Measurements from ENCODE around the gene CDH15. TPM values are rescaled to one million over a fixed set of nuclear protein-coding genes. Genes with fewer than 3 reads are reported as not detected.

The CDH15 gene
- total RNA-seq, 2 experiments from 2014 or later, result not detected

GRCh38 chr16:89143911-89144675 is 27.5 kb upstream of the CDH15 start:
- Mint-ChIP-seq H3K4me1 (no peaks in the 10 kb centered on the region), H3K27ac (no peak overlapping the region), H3K9me3 (ENCODE audit: low read depth) (peaks cover 4% of the 10 kb centered on the region), H3K27me3 (no peaks in the 10 kb centered on the region), H3K36me3 (ENCODE audit: low read depth) (peaks cover 30% of the 10 kb centered on the region), H3K4me3 (no peak overlapping the region)
- DNase-seq (no peak), ATAC-seq (no peak)
- ChIA-PET POLR2A (interaction anchor here (0.6 kb wide), 1 partner anchor 62 kb away, joined by 4 read pairs; no protein-coding TSS in a partner anchor), CTCF (interaction anchor here (0.5 to 0.6 kb wide), 2 partner anchors 28 to 201 kb away, joined by 3 read pairs; no protein-coding TSS in a partner anchor)
- intact Hi-C loops (cut with DNase I, micrococcal nuclease), result no loop called here

- intact Hi-C loops (cut with DNase I, micrococcal nuclease), result no loop called here
- no peaks in the 10 kb centered on the region for H3K4me1 Mint-ChIP-seq
Observed at GRCh38 chr16:89144681-89145080, 26.9 kb upstream of the CDH15 start.

GRCh38 chr16:89145406-89146161 is 26.0 kb upstream of the CDH15 start:
- Mint-ChIP-seq H3K27ac (no peak overlapping the region), H3K27me3 (no peaks in the 10 kb centered on the region), H3K9me3 (ENCODE audit: low read depth) (peaks cover 5% of the 10 kb centered on the region), H3K4me1 (no peaks in the 10 kb centered on the region), H3K4me3 (no peak overlapping the region), H3K36me3 (ENCODE audit: low read depth) (peaks cover 39% of the 10 kb centered on the region)
- CTCF ChIA-PET, result no interaction called here
- POLR2A ChIA-PET, result interaction anchor here (0.6 kb wide), 1 partner anchor 1318 kb away, joined by 3 read pairs; no protein-coding TSS in a partner anchor
- intact Hi-C loops (cut with DNase I, micrococcal nuclease), result no loop called here
- no peak for ATAC-seq
- no peak for DNase-seq

More at GRCh38 chr16:89144681-89145080, 26.9 kb upstream of the CDH15 start:
- ATAC-seq (no peak), DNase-seq (no peak)
- Mint-ChIP-seq H3K4me3 (no peak overlapping the region), H3K27me3 (no peaks in the 10 kb centered on the region), H3K36me3 (ENCODE audit: low read depth) (peaks cover 36% of the 10 kb centered on the region), H3K27ac (no peak overlapping the region), H3K9me3 (ENCODE audit: low read depth) (peaks cover 5% of the 10 kb centered on the region)
- ChIA-PET CTCF (interaction anchor here (0.6 kb wide), 1 partner anchor 201 kb away, joined by 3 read pairs; no protein-coding TSS in a partner anchor), POLR2A (no interaction called here)

DNA sequence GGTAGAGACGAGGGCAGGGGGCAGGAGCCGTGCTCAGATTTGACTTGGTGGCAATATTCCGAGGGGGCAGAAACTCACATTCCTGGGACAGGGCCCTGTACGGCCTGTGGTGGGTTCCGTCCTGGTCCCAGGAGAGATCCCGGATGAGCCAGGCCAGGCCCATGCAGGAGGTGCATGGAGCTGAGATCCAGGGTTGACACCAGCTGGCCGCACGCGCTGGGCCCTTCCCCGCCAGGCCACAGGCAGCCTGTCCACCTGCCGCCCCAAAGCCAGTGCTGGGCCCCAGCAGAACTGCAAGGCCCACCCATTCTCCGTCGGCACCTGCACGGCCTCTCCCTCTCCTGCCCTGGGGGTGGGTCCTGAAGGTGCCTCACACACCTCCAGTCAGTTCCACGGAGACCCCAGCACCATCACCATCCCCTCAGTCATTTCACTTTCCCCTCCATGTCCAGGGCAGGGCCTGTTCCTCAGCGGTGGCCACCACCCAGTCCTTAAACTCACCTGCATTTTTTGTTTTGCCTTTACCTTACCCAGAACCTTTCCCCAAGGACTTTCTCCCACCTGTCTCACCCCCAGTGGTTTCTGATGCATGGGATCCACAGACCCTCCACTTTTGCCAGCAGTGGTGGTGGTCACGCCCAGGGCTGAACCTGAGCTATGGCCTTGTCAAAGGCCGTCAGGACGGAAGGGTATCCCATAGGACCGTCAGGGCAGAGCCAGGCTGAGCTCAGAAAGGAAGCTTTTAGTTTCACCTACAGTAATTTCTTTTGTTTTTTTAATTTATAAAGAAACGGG is 25.1 kb upstream of the CDH15 start:
- ChIA-PET POLR2A (no interaction called here), CTCF (no interaction called here)
- Mint-ChIP-seq H3K4me1 (no peaks in the 10 kb centered on the region), H3K36me3 (ENCODE audit: low read depth) (peaks cover 43% of the 10 kb centered on the region), H3K4me3 (no peak overlapping the region), H3K27ac (peak overlapping the region; percentile 70), H3K27me3 (no peaks in the 10 kb centered on the region), H3K9me3 (ENCODE audit: low read depth) (peaks cover 5% of the 10 kb centered on the region)
- ATAC-seq (no peak), DNase-seq (no peak)
- intact Hi-C loops (cut with DNase I, micrococcal nuclease), result no loop called here

- H3K27me3 Mint-ChIP-seq, result no peaks in the 10 kb centered on the region
- peaks cover 43% of the 10 kb centered on the region for H3K36me3 Mint-ChIP-seq (ENCODE audit: low read depth)
- H3K4me3 Mint-ChIP-seq, result no peak overlapping the region
- no peak overlapping the region for H3K27ac Mint-ChIP-seq
- ATAC-seq, result no peak
- H3K9me3 Mint-ChIP-seq (ENCODE audit: low read depth), result peaks cover 5% of the 10 kb centered on the region
- ChIA-PET POLR2A (no interaction called here), CTCF (no interaction called here)
- H3K4me1 Mint-ChIP-seq, result no peaks in the 10 kb centered on the region
- intact Hi-C loops (cut with DNase I, micrococcal nuclease), result no loop called here
- DNase-seq, result peak; percentile 37
Observed at GRCh38 chr16:89147085-89147817, 24.3 kb upstream of the CDH15 start.

DNA sequence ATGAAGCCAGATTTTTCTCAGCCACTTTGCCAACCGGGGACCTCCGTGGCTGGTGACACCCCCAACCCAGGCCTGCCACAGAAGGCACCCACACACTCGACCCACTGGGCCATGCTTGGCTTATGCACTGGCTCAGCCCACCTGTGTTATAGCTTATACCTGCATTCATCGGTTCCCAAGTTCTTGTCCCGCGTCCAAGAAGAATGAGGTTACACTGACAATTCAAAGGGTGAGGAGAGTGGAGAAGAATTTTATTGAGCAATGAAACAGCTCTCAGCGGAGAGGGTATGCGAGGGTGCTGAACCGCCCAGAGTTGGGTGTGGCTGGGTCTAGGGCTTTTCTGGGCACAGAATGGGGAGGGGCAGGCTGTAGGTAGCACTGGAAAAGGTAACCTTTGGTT is 22.2 kb upstream of the CDH15 start:
- Mint-ChIP-seq H3K27me3 (no peaks in the 10 kb centered on the region), H3K36me3 (ENCODE audit: low read depth) (peaks cover 41% of the 10 kb centered on the region), H3K4me1 (no peaks in the 10 kb centered on the region), H3K4me3 (no peak overlapping the region), H3K27ac (no peak overlapping the region), H3K9me3 (ENCODE audit: low read depth) (peaks cover 5% of the 10 kb centered on the region)
- ChIA-PET CTCF (no interaction called here), POLR2A (no interaction called here)
- ATAC-seq, result no peak
- intact Hi-C loops (cut with DNase I, micrococcal nuclease), result no loop called here
- DNase-seq, result no peak

DNA sequence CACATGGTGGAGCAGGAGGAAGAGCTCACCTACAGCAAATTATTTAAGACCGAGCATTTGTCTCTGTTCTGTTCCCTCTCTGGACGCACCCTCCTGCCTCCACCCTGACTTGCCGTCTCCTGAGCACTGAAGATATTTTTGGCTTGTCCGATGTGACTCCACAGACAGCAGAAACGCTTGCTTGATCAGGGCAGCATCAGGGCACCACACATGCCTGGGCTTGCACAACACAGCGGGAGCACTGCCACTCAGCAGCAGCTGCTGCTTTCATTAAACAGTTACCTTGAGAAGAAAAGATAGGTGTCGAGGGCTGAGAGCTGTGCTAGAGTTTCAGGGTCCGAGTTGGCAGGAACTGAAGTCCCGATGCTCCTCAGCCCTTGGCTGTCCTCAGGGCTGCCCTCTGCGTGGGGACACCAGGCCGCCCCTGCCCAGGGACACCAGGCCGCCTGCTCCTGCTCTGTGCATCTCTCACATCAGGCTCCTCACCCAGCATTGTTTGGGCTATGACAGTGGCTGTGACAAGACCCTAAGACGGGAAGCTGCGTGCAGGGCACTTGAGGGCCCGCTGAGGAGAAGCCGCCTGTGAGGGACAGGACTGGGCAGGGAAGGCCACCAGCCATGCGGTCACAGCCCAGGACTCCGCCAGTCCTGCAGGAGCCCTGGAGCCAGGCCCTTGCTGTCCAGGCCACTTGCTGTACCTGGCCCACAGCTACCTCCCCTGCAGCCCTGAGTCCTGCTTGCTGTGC is 21.3 kb upstream of the CDH15 start:
- H3K9me3 Mint-ChIP-seq (ENCODE audit: low read depth), result peaks cover 5% of the 10 kb centered on the region
- H3K27me3 Mint-ChIP-seq, result no peaks in the 10 kb centered on the region
- no peak overlapping the region for H3K27ac Mint-ChIP-seq
- no peak for ATAC-seq
- no peak overlapping the region for H3K4me3 Mint-ChIP-seq
- H3K36me3 Mint-ChIP-seq (ENCODE audit: low read depth), result peaks cover 41% of the 10 kb centered on the region
- CTCF ChIA-PET, result no interaction called here
- no peak for DNase-seq
- no peaks in the 10 kb centered on the region for H3K4me1 Mint-ChIP-seq
- POLR2A ChIA-PET, result no interaction called here
- intact Hi-C loops (cut with DNase I, micrococcal nuclease), result no loop called here

DNA sequence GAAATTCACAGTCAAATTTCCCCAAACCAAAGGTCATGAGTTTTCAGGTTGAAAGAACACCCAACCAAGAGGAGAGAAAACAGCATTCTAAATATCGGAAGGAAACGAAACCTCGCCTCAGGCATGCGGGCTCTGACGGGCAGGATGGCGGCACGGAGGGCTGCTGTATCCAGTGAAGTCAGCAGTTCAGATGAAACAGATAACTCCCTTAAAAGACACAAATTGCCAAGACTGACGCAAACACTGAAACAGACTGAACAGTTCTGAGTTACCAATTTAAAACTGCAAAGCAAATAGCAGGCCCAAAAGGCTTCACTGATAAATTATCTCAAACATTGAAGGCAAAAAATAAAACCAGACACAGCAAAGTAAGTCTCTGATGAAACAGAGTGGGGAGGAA is 20.6 kb upstream of the CDH15 start:
- H3K4me1 Mint-ChIP-seq, result no peaks in the 10 kb centered on the region
- ATAC-seq, result no peak
- ChIA-PET POLR2A (no interaction called here), CTCF (no interaction called here)
- intact Hi-C loops (cut with DNase I, micrococcal nuclease), result no loop called here
- no peak for DNase-seq
- no peaks in the 10 kb centered on the region for H3K27me3 Mint-ChIP-seq
- H3K27ac Mint-ChIP-seq, result no peak overlapping the region
- H3K4me3 Mint-ChIP-seq, result no peak overlapping the region
- H3K9me3 Mint-ChIP-seq (ENCODE audit: low read depth), result peaks cover 5% of the 10 kb centered on the region
- peaks cover 41% of the 10 kb centered on the region for H3K36me3 Mint-ChIP-seq (ENCODE audit: low read depth)

GRCh38 chr16:89152831-89153700 is 18.5 kb upstream of the CDH15 start:
- Mint-ChIP-seq H3K4me3 (no peak overlapping the region), H3K27ac (no peak overlapping the region), H3K36me3 (ENCODE audit: low read depth) (peaks cover 32% of the 10 kb centered on the region), H3K9me3 (ENCODE audit: low read depth) (peaks cover 5% of the 10 kb centered on the region), H3K27me3 (no peaks in the 10 kb centered on the region), H3K4me1 (no peaks in the 10 kb centered on the region)
- DNase-seq (peak; percentile 34), ATAC-seq (peak; percentile 20)
- intact Hi-C loops (cut with DNase I, micrococcal nuclease), result no loop called here
- CTCF ChIA-PET, result no interaction called here
- POLR2A ChIA-PET, result no interaction called here

DNA sequence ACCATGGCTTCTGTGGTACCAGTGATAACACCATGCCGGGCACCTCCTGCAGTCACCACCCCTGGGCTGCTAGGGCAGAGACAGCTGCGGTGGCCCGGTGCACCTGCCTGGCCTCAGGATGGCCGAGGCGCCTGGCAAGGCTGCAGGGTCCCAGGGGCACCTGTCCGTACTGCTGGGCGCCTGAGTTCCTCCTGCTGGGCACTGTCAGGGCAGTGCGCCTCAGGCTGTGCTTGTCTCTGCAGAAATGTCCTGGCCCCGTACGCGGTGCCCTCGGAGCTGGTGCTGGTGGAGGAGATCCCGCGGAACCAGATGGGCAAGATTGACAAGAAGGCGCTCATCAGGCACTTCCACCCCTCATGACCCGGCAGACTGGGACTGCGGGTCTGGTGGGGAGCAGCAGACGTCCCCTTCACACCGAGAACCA is 17.7 kb upstream of the CDH15 start:
- no peak overlapping the region for H3K27ac Mint-ChIP-seq
- H3K9me3 Mint-ChIP-seq (ENCODE audit: low read depth), result peaks cover 7% of the 10 kb centered on the region
- H3K36me3 Mint-ChIP-seq (ENCODE audit: low read depth), result peaks cover 27% of the 10 kb centered on the region
- DNase-seq (no peak), ATAC-seq (no peak)
- CTCF ChIA-PET, result no interaction called here
- POLR2A ChIA-PET, result no interaction called here
- intact Hi-C loops (cut with DNase I, micrococcal nuclease), result no loop called here
- H3K27me3 Mint-ChIP-seq, result no peaks in the 10 kb centered on the region
- no peak overlapping the region for H3K4me3 Mint-ChIP-seq
- H3K4me1 Mint-ChIP-seq, result no peaks in the 10 kb centered on the region

All from activated CD4-positive, alpha-beta T cell treated with anti-CD3 and anti-CD28 coated beads for 36 hours (primary cell).